Fibroblast of peridontal ligament (primary cell): ENCODE results near the gene EDEM3.
A peak's percentile ranks its signal among the peaks of the same experiment; 100 is the strongest.
"Not testable (repeated sequence)": the region's sequence is repeated elsewhere in the genome, so short reads cannot be mapped to it uniquely, and the experiment has no call there.

ENCODE experiments used
- DNase-seq: peaks from one replicate; pipeline ENCODE4 v3.0.0-alpha.2; 2010; ENCODE audit errors: extremely low read depth

Gene EDEM3

DNA sequence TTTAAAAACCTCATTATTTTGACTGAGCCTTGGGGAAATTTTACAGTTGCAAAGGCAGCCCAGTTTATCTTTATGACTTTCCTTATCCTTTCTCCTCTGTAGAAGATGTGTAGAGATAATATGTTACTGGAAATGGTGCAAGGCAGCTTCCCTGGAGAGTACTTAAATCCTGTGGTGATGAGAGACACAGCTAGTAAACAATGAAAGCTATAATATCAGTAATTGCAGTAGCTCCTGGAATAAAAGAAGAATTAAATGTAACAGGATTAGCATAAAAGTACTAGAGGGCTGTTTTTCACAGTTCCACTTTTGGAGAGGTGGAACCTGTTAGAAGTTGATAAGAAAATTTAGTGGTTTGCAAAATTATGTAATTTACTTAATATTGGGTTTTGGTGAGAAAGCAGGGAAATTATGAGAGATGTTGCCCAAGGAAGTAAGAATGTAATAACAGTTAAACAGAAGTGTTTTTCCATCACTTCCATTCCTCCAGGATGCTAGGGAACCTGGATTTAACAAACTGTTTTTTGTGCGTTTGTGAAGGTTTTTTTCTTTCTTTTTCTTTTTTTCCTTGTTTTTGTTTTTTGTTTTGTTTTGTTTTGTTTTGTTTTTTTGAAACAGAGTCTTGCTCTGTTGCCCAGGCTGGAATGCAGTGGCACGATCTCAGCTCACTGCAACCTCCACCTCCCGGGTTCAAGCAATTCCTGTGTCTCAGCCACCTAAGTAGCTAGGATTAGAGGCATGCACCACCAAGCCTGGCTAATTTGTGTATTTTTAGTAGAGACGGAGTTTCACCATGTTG lies 15.7 kb upstream of the EDEM3 start:
- no peak for DNase-seq

DNA sequence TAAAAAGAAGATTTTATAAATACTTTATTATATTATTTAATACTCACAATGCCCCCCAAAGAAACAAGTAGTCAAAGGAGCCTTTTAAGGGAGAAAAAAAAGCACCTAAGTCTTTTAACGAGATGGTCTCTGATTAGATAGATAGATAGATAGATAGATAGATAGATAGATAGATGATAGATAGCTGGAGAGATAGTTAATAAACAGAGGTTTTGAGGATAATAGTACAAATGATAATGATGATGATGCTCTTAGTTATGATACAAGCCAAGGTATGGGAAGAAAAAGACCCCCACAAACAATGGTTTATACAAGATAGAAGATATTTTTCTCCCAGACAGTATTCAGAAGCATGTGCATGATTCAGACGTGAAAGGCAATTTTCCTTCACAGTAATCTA lies 14.6 kb upstream of the EDEM3 start:
- no peak for DNase-seq

- no peak for DNase-seq
Measured at GRCh38 chr1:184768467-184768866, 13.8 kb upstream of the EDEM3 start.

DNA sequence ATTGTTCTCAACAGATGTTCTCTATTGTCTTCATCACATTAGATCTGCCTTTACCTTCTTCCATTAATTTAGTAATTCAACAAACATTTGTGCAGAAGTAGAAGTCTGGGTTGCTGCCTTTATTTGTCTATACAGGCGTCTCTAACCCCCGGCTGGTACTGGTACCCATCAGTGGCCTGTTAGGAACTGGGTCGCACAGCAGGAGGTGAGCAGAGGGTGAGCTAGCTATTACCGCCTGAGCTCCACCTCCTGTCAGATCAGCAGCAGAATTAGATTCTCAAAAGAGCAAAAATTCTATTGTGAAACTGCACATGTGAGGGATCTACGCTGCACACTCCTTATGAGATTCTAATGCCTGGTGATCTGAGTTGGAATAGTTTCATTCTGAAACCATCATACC lies 12.9 kb upstream of the EDEM3 start:
- DNase-seq: no peak

GRCh38 chr1:184764483-184764882 lies 9.8 kb upstream of the EDEM3 start:
- DNase-seq: no peak

- DNase-seq: not testable (repeated sequence)
Measured at GRCh38 chr1:184763520-184763919, 8.9 kb upstream of the EDEM3 start.

GRCh38 chr1:184761969-184762485 lies 7.4 kb upstream of the EDEM3 start:
- no peak for DNase-seq

- DNase-seq: no peak
Measured at GRCh38 chr1:184759651-184760050, 5.0 kb upstream of the EDEM3 start.

- no peak for DNase-seq
Measured at GRCh38 chr1:184759112-184759511, 4.5 kb upstream of the EDEM3 start.

- DNase-seq: no peak
Measured at GRCh38 chr1:184757891-184758290, 3.2 kb upstream of the EDEM3 start.

- no peak for DNase-seq
Measured at GRCh38 chr1:184757406-184757805, 2.7 kb upstream of the EDEM3 start.

DNA sequence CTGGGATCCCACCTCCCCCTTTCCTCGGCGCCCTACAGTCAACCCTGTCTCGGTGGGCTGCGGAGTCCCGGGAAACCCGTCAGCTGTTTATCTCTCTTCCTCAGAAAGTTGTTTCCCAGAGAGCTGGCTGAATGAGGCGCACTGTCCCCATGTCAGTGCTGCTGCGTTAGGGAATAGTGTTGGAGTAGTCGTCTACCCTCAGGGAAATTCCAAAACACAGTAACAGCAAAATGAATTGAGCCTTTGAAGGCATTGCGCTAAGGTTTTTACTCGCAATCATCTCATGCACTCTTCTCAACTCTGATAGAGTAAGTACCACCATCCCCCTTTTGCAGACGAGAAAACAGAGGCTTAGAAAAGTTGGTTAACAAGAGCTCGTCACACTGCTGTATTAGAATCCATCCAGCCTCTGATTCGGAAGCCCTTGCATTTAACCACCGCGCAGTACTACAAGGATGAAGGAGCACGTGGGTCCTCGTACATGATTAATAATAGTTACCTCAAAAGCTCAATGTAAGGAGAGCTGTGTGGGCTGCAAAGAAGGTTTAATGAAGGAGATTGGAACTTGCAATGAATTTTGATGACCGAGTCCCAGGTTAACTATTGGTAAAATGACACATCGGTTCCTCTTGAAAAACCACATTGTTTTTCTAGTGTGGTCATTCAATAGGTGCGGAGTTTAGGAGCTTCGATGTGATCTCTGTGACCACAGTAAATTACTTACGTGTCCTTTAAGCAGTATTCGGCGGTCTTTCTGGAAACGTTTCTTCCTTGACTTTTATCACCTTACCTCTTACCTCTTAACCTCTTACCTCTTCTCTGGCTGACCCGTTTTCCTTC lies 788 bp upstream of the EDEM3 start:
- no peak for DNase-seq

- DNase-seq: peak; percentile 27
Measured at GRCh38 chr1:184753608-184754475, 816 bp downstream of the EDEM3 start.

- no peak for DNase-seq
Measured at GRCh38 chr1:184753117-184753516, 1.5 kb downstream of the EDEM3 start.

DNA sequence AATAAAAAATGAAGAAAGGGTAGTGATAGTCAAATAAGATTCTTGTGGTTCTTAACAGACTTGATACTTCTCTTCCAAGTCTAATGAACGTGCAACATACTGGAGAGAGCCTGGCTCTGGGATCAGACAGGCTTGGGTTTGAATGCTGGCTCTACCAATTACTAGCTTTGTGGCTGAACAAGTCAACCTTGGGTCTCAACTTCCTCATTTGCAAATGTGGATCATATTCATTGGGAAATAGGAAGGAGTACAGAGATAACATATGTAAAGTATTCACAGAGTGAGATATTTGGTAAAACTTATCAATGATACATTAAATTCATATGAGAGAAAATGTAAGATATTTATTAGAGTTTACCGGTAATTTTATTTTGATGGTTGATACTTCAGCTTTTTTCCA lies 2.0 kb downstream of the EDEM3 start:
- no peak for DNase-seq

GRCh38 chr1:184748740-184749139 lies 5.9 kb downstream of the EDEM3 start:
- DNase-seq: peak; percentile 63

GRCh38 chr1:184747089-184747955 lies 7.3 kb downstream of the EDEM3 start:
- DNase-seq: no peak

- no peak for DNase-seq
Measured at GRCh38 chr1:184745929-184746638, 8.6 kb downstream of the EDEM3 start.

DNA sequence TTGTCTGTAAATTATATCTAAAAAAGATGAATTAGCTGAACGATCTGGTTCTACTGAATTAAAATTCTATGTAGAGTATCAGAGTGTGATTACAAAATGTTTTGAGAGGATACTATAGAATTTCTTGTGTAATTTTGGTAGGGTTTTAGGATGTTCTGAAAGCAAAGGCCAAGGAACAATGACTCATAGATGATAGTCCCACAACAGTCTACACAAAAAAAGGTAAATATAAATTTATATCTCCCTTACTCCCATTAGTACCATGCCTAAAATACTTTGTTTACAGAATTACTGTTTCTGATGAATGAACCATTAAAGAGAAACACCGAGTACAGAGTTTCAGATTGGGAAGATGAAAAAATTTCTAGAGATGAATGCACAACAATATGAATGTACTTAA lies 9.5 kb downstream of the EDEM3 start:
- DNase-seq: no peak

DNA sequence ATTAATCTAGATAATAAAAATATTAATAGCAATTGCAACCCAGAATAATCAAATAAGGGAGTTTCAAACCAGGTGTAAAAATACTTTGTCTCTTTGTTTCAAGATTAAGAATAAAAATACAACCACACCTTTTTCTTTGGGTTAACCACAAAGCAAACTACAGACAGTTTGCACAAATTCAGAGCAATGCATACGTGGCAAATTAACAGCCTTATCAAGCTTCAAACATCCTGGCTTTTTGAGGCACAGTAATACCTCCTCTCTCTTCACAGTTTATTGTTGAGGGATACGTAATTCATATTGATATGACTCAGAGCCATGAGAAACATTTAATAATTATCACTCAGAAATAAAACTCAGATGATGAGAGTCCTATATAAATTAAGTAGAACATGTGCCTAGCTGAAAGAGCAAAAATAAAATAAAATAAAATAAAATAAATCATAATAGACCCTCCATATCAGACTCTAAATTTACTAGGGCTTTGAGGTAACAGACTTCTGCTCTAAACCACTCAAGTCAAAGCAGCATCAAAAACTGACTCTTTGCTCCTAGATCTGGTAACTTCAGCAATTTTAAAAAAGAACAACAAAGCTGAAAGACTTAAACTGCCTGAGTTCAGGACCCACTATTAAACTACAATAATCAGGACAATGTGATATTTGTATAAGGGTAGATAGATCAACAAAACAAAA lies 11.4 kb downstream of the EDEM3 start:
- DNase-seq: no peak
